HepG2 (cell line): ENCODE data around the gene NWD2. TPM values are rescaled to one million over a fixed set of nuclear protein-coding genes. Genes with fewer than 3 reads are reported as not detected.

Experiments
- ATAC-seq: fragments of 200-7000 bp; cut with Tn5 transposase; 3 replicates; pipeline ENCODE4 v1.9.1; 2020; ENCODE audit warnings: mild to moderate bottlenecking, moderate library complexity
- BruUV-seq: library from RNA; stranded (reverse); fragments of 400-500 nt; replicated peaks from 2 replicates; lab custom pipeline; 2021; lab: Mats Ljungman, UMichigan
- CTCF ChIA-PET: fragments of 300-600 bp; formaldehyde crosslinking; extraction: SDS; loops from one replicate; lab custom pipeline; 2021; ENCODE audit warnings: low total read pairs, inconsistent platforms, low intra/inter-chr PET ratio; lab: Yijun Ruan, JAX
- POLR2A ChIA-PET: fragments of 350-600 bp; sonication (Branson Sonifier 250); formaldehyde crosslinking; loops from one replicate; lab custom pipeline; 2020; ENCODE audit warnings: antibody characterized with exemption, inconsistent platforms; lab: Yijun Ruan, JAX
- DNase-seq: peaks from one replicate; pipeline ENCODE4 v3.0.0-alpha.2; 2015; ENCODE audit warnings: low spot score
- FAIRE-seq: peaks from 3 replicates; lab custom pipeline; 2011; peaks lifted over from hg19 to GRCh38; lab: Jason Lieb, UNC
- H2AFZ ChIP-seq: one replicate; pipeline ENCODE4 v1.6.1; 2011; ENCODE audit warnings: low read length, inconsistent platforms
- H3K27ac ChIP-seq: fragments of 300-600 bp; 3 replicates; pipeline ENCODE4 v1.8.0; 2011; ENCODE audit warnings: mixed run types, mild to moderate bottlenecking, mixed read lengths, low read length, inconsistent platforms; ENCODE audit not compliant: insufficient read depth; ENCODE audit errors: extremely low read length
- H3K27me3 ChIP-seq, 2 experiments: fragments of 200-600 bp in 1 of 2; 2 replicates in 1 of 2; 3 replicates in 1 of 2; pipeline versions ENCODE4 v1.6.0 to v1.8.0; 2011; ENCODE audit warnings: low read length in 2 of 2, mild to moderate bottlenecking in 2 of 2, moderate library complexity in 2 of 2, inconsistent platforms in 1 of 2; ENCODE audit not compliant: insufficient read depth in 2 of 2, control insufficient read depth in 1 of 2
- H3K36me3 ChIP-seq, 2 experiments: fragments of 200-600 bp in 1 of 2; replicated peaks in 1 of 2; 2 replicates in 1 of 2; 3 replicates in 1 of 2; pipeline versions ENCODE4 v1.5.1 to v1.8.0; 2011; ENCODE audit warnings: low read length in 2 of 2, inconsistent platforms in 1 of 2; ENCODE audit not compliant: insufficient read depth in 2 of 2, control insufficient read depth in 1 of 2
- H3K4me1 ChIP-seq: 2 replicates; pipeline ENCODE4 v1.5.1; 2012; ENCODE audit warnings: low read length, inconsistent platforms; ENCODE audit not compliant: insufficient read depth
- H3K4me2 ChIP-seq: 2 replicates; pipeline ENCODE4 v1.6.0; 2011; ENCODE audit warnings: low read depth, low read length, inconsistent platforms
- H3K4me3 ChIP-seq, 3 experiments: fragments of 200-600 bp in 1 of 3; sonication (generic), shearing (Covaris generic) in 1 of 3; replicated peaks in 1 of 3; 2 replicates each; pipeline ENCODE4 v1.5.1; 2011 to 2016; ENCODE audit warnings: low read length in 3 of 3, inconsistent platforms in 2 of 3, low read depth in 2 of 3, mild to moderate bottlenecking in 2 of 3, control low read depth in 1 of 3, mixed read lengths in 1 of 3; ENCODE audit not compliant: insufficient read depth in 1 of 3
- H3K79me2 ChIP-seq: one replicate; pipeline ENCODE4 v1.6.1; 2011; ENCODE audit warnings: low read length, inconsistent platforms; ENCODE audit not compliant: insufficient read depth
- H3K9ac ChIP-seq: 2 replicates; pipeline ENCODE4 v1.6.0; 2011; ENCODE audit warnings: mild to moderate bottlenecking, low read depth, low read length, inconsistent platforms; ENCODE audit not compliant: insufficient read depth
- H3K9me3 ChIP-seq: 2 replicates; pipeline ENCODE4 v1.5.1; 2012; ENCODE audit warnings: mild to moderate bottlenecking, low read length
- H4K20me1 ChIP-seq: 2 replicates; pipeline ENCODE4 v1.6.0; 2011; ENCODE audit warnings: inconsistent platforms, mild to moderate bottlenecking, low read length, moderate library complexity; ENCODE audit not compliant: insufficient read depth
- FOXA3 ChIP-seq: IDR thresholded peaks from 2 replicates; pipeline ENCODE4 v1.6.1; 2016; ENCODE audit warnings: missing genetic modification reagents, missing compliant biosample characterization
- GATAD1 ChIP-seq: IDR thresholded peaks from 2 replicates; pipeline ENCODE4 v1.6.1; 2016; ENCODE audit warnings: missing genetic modification reagents, missing compliant biosample characterization
- HHEX ChIP-seq: IDR thresholded peaks from 2 replicates; pipeline ENCODE4 v1.6.1; 2016; ENCODE audit warnings: control low read depth
- HNF4G ChIP-seq, 2 experiments: sonication (generic) in 1 of 2; formaldehyde crosslinking in 1 of 2; IDR thresholded peaks; 2 replicates each; pipeline versions ENCODE4 v1.4.0 to v1.6.1; 2011 to 2020; ENCODE audit warnings: borderline replicate concordance in 2 of 2, low read depth in 2 of 2, mild to moderate bottlenecking in 2 of 2, low read length in 1 of 2, missing genetic modification reagents in 1 of 2, moderate library complexity in 1 of 2
- MEF2D ChIP-seq: sonication (generic); formaldehyde crosslinking; IDR thresholded peaks from 2 replicates; pipeline ENCODE4 v1.5.1; 2020; ENCODE audit warnings: mild to moderate bottlenecking, missing genetic modification reagents
- MTF1 ChIP-seq: sonication (generic); formaldehyde crosslinking; IDR thresholded peaks from 2 replicates; pipeline ENCODE4 v1.5.0; 2020; ENCODE audit warnings: missing genetic modification reagents
- RARA ChIP-seq: IDR thresholded peaks from 2 replicates; pipeline ENCODE4 v1.6.1; 2016; ENCODE audit warnings: missing genetic modification reagents, missing compliant biosample characterization
- SALL1 ChIP-seq: sonication (generic); formaldehyde crosslinking; IDR thresholded peaks from 2 replicates; pipeline ENCODE4 v1.8.0; 2022; ENCODE audit warnings: mild to moderate bottlenecking, missing genetic modification reagents
- ZMYM3 ChIP-seq: sonication (generic); formaldehyde crosslinking; IDR thresholded peaks from 2 replicates; pipeline ENCODE4 v1.5.1; 2020; ENCODE audit warnings: mild to moderate bottlenecking, missing genetic modification reagents
- ZMYM4 ChIP-seq: sonication (generic); formaldehyde crosslinking; IDR thresholded peaks from 2 replicates; pipeline ENCODE4 v1.8.1; 2023; ENCODE audit warnings: mild to moderate bottlenecking, missing genetic modification reagents
- ZNF644 ChIP-seq: IDR thresholded peaks from 2 replicates; pipeline ENCODE4 v1.6.1; 2016; ENCODE audit warnings: low read depth
- ZSCAN21 ChIP-seq: sonication (generic); formaldehyde crosslinking; IDR thresholded peaks from 2 replicates; pipeline ENCODE4 v1.8.0; 2022; ENCODE audit warnings: mild to moderate bottlenecking, missing genetic modification reagents, moderate library complexity, borderline replicate concordance
- whole genome bisulfite sequencing: methylation state at CpG from one replicate; pipeline ENCODE4 v1.1.6; 2017; ENCODE audit warnings: low lambda C conversion rate; 5-methylcytosine and 5-hydroxymethylcytosine counted together
- in situ Hi-C: cut with HindIII; loops from 2 replicates; pipeline ENCODE4 v1.10.0; 2017; ENCODE audit warnings: low pct_unique_long_range_greater_than_20kb; ENCODE audit not compliant: extremely low pct_ligation_motif_present
- intact Hi-C: fragments of 100-400 bp; cut with micrococcal nuclease; formaldehyde crosslinking; loops from one replicate; pipeline ENCODE4 v1.10.0; 2022; ENCODE audit not compliant: unreplicated experiment
- polyA plus RNA-seq, 8 experiments: library from polyadenylated mRNA; depleted of rRNA in 3 of 8; stranded (reverse) in 7 of 8; unstranded in 1 of 8; fragments of >200 nt; fragmentation: Illumina TruSeq in 4 of 8; extraction: Trizol in 4 of 8; gene quantifications; 2 replicates each; pipeline versions ENCODE4 v1.2.1 to v1.2.3, GENCODE V29; 2011 to 2016; ENCODE audit warnings: low read depth in 4 of 8, missing spikeins in 1 of 8, mixed read lengths in 1 of 8; ENCODE audit not compliant: insufficient read depth in 1 of 8
- total RNA-seq, 5 experiments: library from RNA; depleted of rRNA; stranded (reverse); fragments of >200 nt; fragmentation: Illumina TruSeq; extraction: Trizol; gene quantifications; 2 replicates each; pipeline ENCODE4 v1.2.3, GENCODE V29; 2016; ENCODE audit warnings: low read depth in 1 of 5
- TF ChIP-seq, protein P1 (sequence below): sonication (generic); formaldehyde crosslinking; IDR thresholded peaks from 2 replicates; pipeline ENCODE4 v1.5.0; 2020; ENCODE audit warnings: mild to moderate bottlenecking, missing genetic modification reagents, moderate library complexity
- TF ChIP-seq, protein P2 (sequence below): sonication (generic); formaldehyde crosslinking; IDR thresholded peaks from 2 replicates; pipeline ENCODE4 v1.5.1; 2020; ENCODE audit warnings: mild to moderate bottlenecking, moderate library complexity, missing genetic modification reagents
- TF ChIP-seq, protein P3 (sequence below): sonication (generic); formaldehyde crosslinking; IDR thresholded peaks from 2 replicates; pipeline ENCODE4 v1.4.0; 2020; ENCODE audit warnings: mild to moderate bottlenecking, missing genetic modification reagents, borderline replicate concordance

Gene NWD2
- total and polyA plus RNA-seq, 2 of the 13 experiments (the other 11 are each of a cell fraction or from before 2014, with no cell fraction given) = not detected

DNA sequence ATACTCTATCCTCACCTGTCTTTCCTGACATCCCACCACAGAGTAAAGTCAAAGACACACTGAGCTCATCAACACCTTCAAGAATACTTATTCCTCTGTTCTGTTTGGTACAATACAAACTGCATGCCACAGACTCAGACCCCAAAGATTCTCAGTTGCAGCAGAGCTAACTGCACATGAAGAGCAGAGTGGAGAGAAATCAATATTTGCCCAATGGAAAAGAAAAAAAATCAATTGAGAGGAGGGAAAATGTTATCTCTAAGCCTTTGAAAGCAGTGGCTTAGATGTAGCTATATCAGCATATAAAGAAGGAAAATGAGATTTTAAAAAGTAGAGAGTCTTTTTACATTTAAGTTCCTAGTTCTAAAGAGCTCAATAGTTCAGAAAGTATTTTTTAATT is 180.2 kb downstream of the NWD2 start (continued):
- TF ChIP-seq, protein P1, sequence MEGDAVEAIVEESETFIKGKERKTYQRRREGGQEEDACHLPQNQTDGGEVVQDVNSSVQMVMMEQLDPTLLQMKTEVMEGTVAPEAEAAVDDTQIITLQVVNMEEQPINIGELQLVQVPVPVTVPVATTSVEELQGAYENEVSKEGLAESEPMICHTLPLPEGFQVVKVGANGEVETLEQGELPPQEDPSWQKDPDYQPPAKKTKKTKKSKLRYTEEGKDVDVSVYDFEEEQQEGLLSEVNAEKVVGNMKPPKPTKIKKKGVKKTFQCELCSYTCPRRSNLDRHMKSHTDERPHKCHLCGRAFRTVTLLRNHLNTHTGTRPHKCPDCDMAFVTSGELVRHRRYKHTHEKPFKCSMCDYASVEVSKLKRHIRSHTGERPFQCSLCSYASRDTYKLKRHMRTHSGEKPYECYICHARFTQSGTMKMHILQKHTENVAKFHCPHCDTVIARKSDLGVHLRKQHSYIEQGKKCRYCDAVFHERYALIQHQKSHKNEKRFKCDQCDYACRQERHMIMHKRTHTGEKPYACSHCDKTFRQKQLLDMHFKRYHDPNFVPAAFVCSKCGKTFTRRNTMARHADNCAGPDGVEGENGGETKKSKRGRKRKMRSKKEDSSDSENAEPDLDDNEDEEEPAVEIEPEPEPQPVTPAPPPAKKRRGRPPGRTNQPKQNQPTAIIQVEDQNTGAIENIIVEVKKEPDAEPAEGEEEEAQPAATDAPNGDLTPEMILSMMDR = no peak

DNA sequence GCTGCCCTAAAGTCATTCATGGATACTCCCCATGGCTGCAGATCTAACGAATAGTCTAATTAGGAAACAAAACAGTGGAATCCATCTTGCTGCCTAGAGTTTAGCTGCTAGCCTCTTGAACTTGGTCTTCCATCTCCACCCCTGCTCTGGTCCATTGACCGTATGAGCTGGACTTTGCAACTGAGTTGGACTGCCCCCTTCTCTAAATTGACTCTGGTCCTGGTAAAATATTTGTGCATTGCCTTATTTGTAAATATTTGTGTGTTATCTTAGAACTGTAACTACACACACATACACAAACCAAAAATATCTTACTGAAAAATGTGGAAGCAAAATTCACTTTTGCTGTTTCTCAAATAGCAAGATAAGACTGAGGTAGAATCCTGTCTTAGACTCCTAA is 181.3 kb downstream of the NWD2 start:
- POLR2A ChIA-PET = interaction anchor here (1.1 kb wide), 1 partner anchor 18 kb away, joined by 4 read pairs; no protein-coding TSS in a partner anchor
- Histone ChIP-seq H3K36me3 (no peaks in the 10 kb centered on the region), H3K4me2 (peak overlapping the region; percentile 21; the same call in 1 of the 2 replicates), H2AFZ (no peak overlapping the region), H3K4me1 (peaks cover 64% of the 10 kb centered on the region), H4K20me1 (no peaks in the 10 kb centered on the region), H3K79me2 (no peaks in the 10 kb centered on the region), H3K27ac (no peak overlapping the region), H3K27me3 (no peaks in the 10 kb centered on the region; a peak in 1 of 5 replicates), H3K4me3 (no peak overlapping the region), H3K9me3 (no peaks in the 10 kb centered on the region), H3K9ac (no peak overlapping the region)
- FAIRE-seq (peak; percentile 12), DNase-seq (no peak), ATAC-seq (peak; percentile 72)
- CTCF ChIA-PET = no interaction called here
- BruUV-seq = no TSS peak
- in situ Hi-C loops (no loop called here), intact Hi-C loops (no loop called here)
- WGBS = 0% methylated on average over 2 of the region's 2 CpGs
- TF ChIP-seq ZSCAN21 (CRISPR knock-in tag) (no peak), FOXA3 (CRISPR knock-in tag) (peak; percentile 66; the same call in 1 of the 2 replicates), MTF1 (CRISPR knock-in tag) (no peak), ZNF644 (CRISPR knock-in tag) (0 out of 2 replicates have a peak, but pooled peaks have one; percentile 38), ZMYM4 (CRISPR knock-in tag) (peak; percentile 67; the same call in 1 of the 2 replicates), RARA (CRISPR knock-in tag) (peak; percentile 60), SALL1 (CRISPR knock-in tag) (peak; percentile 80), HHEX (CRISPR knock-in tag) (peak; percentile 18; the same call in 1 of the 2 replicates), HNF4G (IDR thresholded peaks at IDR 0.05; ENCODE audit: borderline replicate concordance, low read depth, low read length) (peak; percentile 78), HNF4G (CRISPR knock-in tag; IDR thresholded peaks at IDR 0.05; ENCODE audit: borderline replicate concordance, low read depth) (0 out of 2 replicates have a peak, but pooled peaks have one; percentile 40), ZMYM3 (CRISPR knock-in tag) (peak; percentile 24; the same call in 1 of the 2 replicates), GATAD1 (CRISPR knock-in tag) (no peak), MEF2D (CRISPR knock-in tag) (peak; percentile 83)
- TF ChIP-seq, protein P2, sequence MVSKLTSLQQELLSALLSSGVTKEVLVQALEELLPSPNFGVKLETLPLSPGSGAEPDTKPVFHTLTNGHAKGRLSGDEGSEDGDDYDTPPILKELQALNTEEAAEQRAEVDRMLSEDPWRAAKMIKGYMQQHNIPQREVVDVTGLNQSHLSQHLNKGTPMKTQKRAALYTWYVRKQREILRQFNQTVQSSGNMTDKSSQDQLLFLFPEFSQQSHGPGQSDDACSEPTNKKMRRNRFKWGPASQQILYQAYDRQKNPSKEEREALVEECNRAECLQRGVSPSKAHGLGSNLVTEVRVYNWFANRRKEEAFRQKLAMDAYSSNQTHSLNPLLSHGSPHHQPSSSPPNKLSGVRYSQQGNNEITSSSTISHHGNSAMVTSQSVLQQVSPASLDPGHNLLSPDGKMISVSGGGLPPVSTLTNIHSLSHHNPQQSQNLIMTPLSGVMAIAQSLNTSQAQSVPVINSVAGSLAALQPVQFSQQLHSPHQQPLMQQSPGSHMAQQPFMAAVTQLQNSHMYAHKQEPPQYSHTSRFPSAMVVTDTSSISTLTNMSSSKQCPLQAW = 0 out of 2 replicates have a peak, but pooled peaks have one; percentile 43
- TF ChIP-seq, protein P3, sequence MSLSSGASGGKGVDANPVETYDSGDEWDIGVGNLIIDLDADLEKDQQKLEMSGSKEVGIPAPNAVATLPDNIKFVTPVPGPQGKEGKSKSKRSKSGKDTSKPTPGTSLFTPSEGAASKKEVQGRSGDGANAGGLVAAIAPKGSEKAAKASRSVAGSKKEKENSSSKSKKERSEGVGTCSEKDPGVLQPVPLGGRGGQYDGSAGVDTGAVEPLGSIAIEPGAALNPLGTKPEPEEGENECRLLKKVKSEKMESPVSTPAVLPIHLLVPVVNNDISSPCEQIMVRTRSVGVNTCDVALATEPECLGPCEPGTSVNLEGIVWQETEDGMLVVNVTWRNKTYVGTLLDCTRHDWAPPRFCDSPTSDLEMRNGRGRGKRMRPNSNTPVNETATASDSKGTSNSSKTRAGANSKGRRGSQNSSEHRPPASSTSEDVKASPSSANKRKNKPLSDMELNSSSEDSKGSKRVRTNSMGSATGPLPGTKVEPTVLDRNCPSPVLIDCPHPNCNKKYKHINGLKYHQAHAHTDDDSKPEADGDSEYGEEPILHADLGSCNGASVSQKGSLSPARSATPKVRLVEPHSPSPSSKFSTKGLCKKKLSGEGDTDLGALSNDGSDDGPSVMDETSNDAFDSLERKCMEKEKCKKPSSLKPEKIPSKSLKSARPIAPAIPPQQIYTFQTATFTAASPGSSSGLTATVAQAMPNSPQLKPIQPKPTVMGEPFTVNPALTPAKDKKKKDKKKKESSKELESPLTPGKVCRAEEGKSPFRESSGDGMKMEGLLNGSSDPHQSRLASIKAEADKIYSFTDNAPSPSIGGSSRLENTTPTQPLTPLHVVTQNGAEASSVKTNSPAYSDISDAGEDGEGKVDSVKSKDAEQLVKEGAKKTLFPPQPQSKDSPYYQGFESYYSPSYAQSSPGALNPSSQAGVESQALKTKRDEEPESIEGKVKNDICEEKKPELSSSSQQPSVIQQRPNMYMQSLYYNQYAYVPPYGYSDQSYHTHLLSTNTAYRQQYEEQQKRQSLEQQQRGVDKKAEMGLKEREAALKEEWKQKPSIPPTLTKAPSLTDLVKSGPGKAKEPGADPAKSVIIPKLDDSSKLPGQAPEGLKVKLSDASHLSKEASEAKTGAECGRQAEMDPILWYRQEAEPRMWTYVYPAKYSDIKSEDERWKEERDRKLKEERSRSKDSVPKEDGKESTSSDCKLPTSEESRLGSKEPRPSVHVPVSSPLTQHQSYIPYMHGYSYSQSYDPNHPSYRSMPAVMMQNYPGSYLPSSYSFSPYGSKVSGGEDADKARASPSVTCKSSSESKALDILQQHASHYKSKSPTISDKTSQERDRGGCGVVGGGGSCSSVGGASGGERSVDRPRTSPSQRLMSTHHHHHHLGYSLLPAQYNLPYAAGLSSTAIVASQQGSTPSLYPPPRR (CRISPR knock-in tag) = peak; percentile 74; the same call in 1 of the 2 replicates
